OCI-LY7 (cell line): ENCODE measurements around the gene LCNL1. TPM values are rescaled to one million over a fixed set of nuclear protein-coding genes. Genes with fewer than 3 reads are reported as not detected.

Experiments used
- BruUV-seq: library from RNA; stranded (reverse); fragments of 400-500 nt; replicated peaks from 2 replicates; lab custom pipeline; 2021; lab: Mats Ljungman, UMichigan
- CTCF ChIA-PET: fragments of 300-600 bp; sonication (Branson Sonifier 250); formaldehyde crosslinking; loops from one replicate; lab custom pipeline; 2022; ENCODE audit warnings: antibody characterized with exemption; ENCODE audit not compliant: unreplicated experiment; lab: Charles Lee
- POLR2A ChIA-PET: fragments of 300-600 bp; sonication (Branson Sonifier 250); formaldehyde crosslinking; loops from one replicate; lab custom pipeline; 2022; ENCODE audit warnings: antibody characterized with exemption; lab: Charles Lee
- DNase-seq: peaks from one replicate; pipeline ENCODE4 v3.0.0-alpha.2; 2015; ENCODE audit warnings: low spot score
- H2AFZ ChIP-seq: fragments of 200-600 bp; sonication (generic), shearing (Covaris generic); 2 replicates; pipeline ENCODE4 v1.6.1; 2014; ENCODE audit warnings: mild to moderate bottlenecking, antibody characterized with exemption, low read length, moderate library complexity
- H3K27ac ChIP-seq: fragments of 200-600 bp; sonication (generic); 2 replicates; pipeline ENCODE4 v1.5.1; 2014; ENCODE audit warnings: mixed run types, low read depth, mild to moderate bottlenecking, moderate library complexity, low read length, inconsistent platforms; ENCODE audit not compliant: poor library complexity, severe bottlenecking
- H3K36me3 ChIP-seq: fragments of 200-600 bp; sonication (generic); 2 replicates; pipeline ENCODE4 v1.6.1; 2014; ENCODE audit warnings: mild to moderate bottlenecking, antibody characterized with exemption, low read length, moderate library complexity, mixed read lengths; ENCODE audit not compliant: insufficient read depth
- H3K4me1 ChIP-seq: fragments of 200-600 bp; sonication (generic); 2 replicates; pipeline ENCODE4 v1.5.1; 2014; ENCODE audit warnings: mild to moderate bottlenecking, low read length; ENCODE audit not compliant: insufficient read depth, poor library complexity, severe bottlenecking
- H3K4me2 ChIP-seq: fragments of 200-600 bp; sonication (generic); 2 replicates; pipeline ENCODE4 v1.6.1; 2014; ENCODE audit warnings: mild to moderate bottlenecking, low read length
- H3K4me3 ChIP-seq: fragments of 200-600 bp; sonication (generic); 2 replicates; pipeline ENCODE4 v1.5.1; 2014; ENCODE audit warnings: mild to moderate bottlenecking, low read depth, low read length; ENCODE audit not compliant: poor library complexity, severe bottlenecking
- H3K79me2 ChIP-seq: fragments of 200-600 bp; sonication (generic); 2 replicates; pipeline ENCODE4 v1.6.1; 2016; ENCODE audit warnings: low read depth, mild to moderate bottlenecking, low read length, moderate library complexity, mixed read lengths; ENCODE audit not compliant: insufficient read depth
- H3K9me2 ChIP-seq: fragments of 200-600 bp; sonication (generic); 2 replicates; pipeline ENCODE4 v1.6.1; 2016; ENCODE audit warnings: mild to moderate bottlenecking, low read length, mixed read lengths; ENCODE audit not compliant: insufficient read depth
- H3K9me3 ChIP-seq: fragments of 200-600 bp; sonication (generic); 2 replicates; pipeline ENCODE4 v1.6.1; 2014; ENCODE audit warnings: mild to moderate bottlenecking, mixed run types, low read length, mixed read lengths
- H4K20me1 ChIP-seq: fragments of 200-600 bp; sonication (generic); 2 replicates; pipeline ENCODE4 v1.6.1; 2014; ENCODE audit warnings: mild to moderate bottlenecking, antibody characterized with exemption, low read length, moderate library complexity, mixed read lengths; ENCODE audit not compliant: insufficient read depth
- CTCF ChIP-seq: fragments of 200-600 bp; sonication (generic); conservative IDR thresholded peaks from 2 replicates; pipeline ENCODE4 v1.5.1; 2014; ENCODE audit warnings: mild to moderate bottlenecking, antibody characterized with exemption, low read length, moderate library complexity, mixed read lengths
- EZH2phosphoT487 ChIP-seq: fragments of 200-600 bp; sonication (generic); IDR thresholded peaks from 2 replicates; pipeline ENCODE4 v1.6.1; 2018; ENCODE audit warnings: low read depth, borderline replicate concordance, mild to moderate bottlenecking, mixed run types, antibody characterized with exemption, low read length, moderate library complexity, mixed read lengths
- intact Hi-C: fragments of 100-400 bp; cut with micrococcal nuclease; formaldehyde crosslinking; loops from one replicate; pipeline ENCODE4 v1.10.0; 2022; ENCODE audit not compliant: unreplicated experiment
- total RNA-seq, 2 experiments: library from RNA; depleted of rRNA in 1 of 2; stranded (reverse); fragments of >200 nt in 1 of 2; shearing (Covaris generic) in 1 of 2; gene quantifications; 2 replicates each; pipeline ENCODE4 v1.2.3, GENCODE V29; 2014 to 2022

Gene LCNL1
- total RNA-seq, 2 experiments from 2014 or later, result not detected

GRCh38 chr9:136936645-136937170 is 46.1 kb upstream of the LCNL1 start:
- BruUV-seq, result no TSS peak
- Histone ChIP-seq H3K9me3 (no peaks in the 10 kb centered on the region), H3K9me2 (no peaks in the 10 kb centered on the region), H4K20me1 (no peaks in the 10 kb centered on the region), H3K4me2 (no peak overlapping the region), H3K4me1 (peaks cover 13% of the 10 kb centered on the region), H2AFZ (no peak overlapping the region), H3K4me3 (no peak overlapping the region), H3K27ac (no peak overlapping the region), H3K36me3 (peaks cover 66% of the 10 kb centered on the region), H3K79me2 (no peaks in the 10 kb centered on the region)
- TF ChIP-seq CTCF (no peak), EZH2phosphoT487 (no peak)
- no peak for DNase-seq
- ChIA-PET CTCF (no interaction called here), POLR2A (no interaction called here)
- intact Hi-C loops, result no loop called here

GRCh38 chr9:136937186-136938001 is 45.4 kb upstream of the LCNL1 start:
- Histone ChIP-seq H3K9me3 (no peaks in the 10 kb centered on the region), H3K4me3 (no peak overlapping the region), H2AFZ (no peak overlapping the region), H3K27ac (no peak overlapping the region), H3K4me2 (no peak overlapping the region), H4K20me1 (no peaks in the 10 kb centered on the region), H3K9me2 (no peaks in the 10 kb centered on the region), H3K79me2 (no peaks in the 10 kb centered on the region), H3K36me3 (peaks cover 67% of the 10 kb centered on the region), H3K4me1 (peaks cover 13% of the 10 kb centered on the region)
- intact Hi-C loops, result no loop called here
- POLR2A ChIA-PET, result interaction anchor here (0.5 kb wide), 1 partner anchor 90 kb away, joined by 6 read pairs; no protein-coding TSS in a partner anchor
- CTCF ChIA-PET, result no interaction called here
- TF ChIP-seq EZH2phosphoT487 (no peak), CTCF (no peak)
- DNase-seq, result no peak
- BruUV-seq, result no TSS peak

- H3K4me1 ChIP-seq, result peaks cover 22% of the 10 kb centered on the region
- H3K9me2 ChIP-seq, result no peaks in the 10 kb centered on the region
- no peak for DNase-seq
- peaks cover 55% of the 10 kb centered on the region for H3K36me3 ChIP-seq
- H4K20me1 ChIP-seq, result no peaks in the 10 kb centered on the region
- ChIA-PET POLR2A (no interaction called here), CTCF (no interaction called here)
- H3K9me3 ChIP-seq, result no peaks in the 10 kb centered on the region
- H3K27ac ChIP-seq, result no peak overlapping the region
- intact Hi-C loops, result no loop called here
- TF ChIP-seq EZH2phosphoT487, result no peak
- no peak for TF ChIP-seq CTCF
- no peak overlapping the region for H3K4me2 ChIP-seq
- BruUV-seq, result no TSS peak
- peaks cover 10% of the 10 kb centered on the region; the same call in 1 of the 2 replicates for H3K79me2 ChIP-seq
- H2AFZ ChIP-seq, result no peak overlapping the region
- no peak overlapping the region for H3K4me3 ChIP-seq
These were observed 43.3 kb upstream of the LCNL1 start for GRCh38 chr9:136939431-136939995.
